HEK293T (cell line): ENCODE results near the gene CYB5A.
"Not testable (repeated sequence)": the region's sequence is repeated elsewhere in the genome, so short reads cannot be mapped to it uniquely, and the experiment has no call there.

ENCODE experiments used
- ARNT ChIP-seq: fragments of 450-650 bp; IDR thresholded peaks from 2 replicates; pipeline ENCODE4 v1.6.1; 2017; ENCODE audit warnings: mild to moderate bottlenecking
- CTBP1 ChIP-seq: fragments of 450-650 bp; IDR thresholded peaks from 2 replicates; pipeline ENCODE4 v1.6.1; 2016; ENCODE audit warnings: borderline replicate concordance
- FOXM1 ChIP-seq: fragments of 450-650 bp; IDR thresholded peaks from 2 replicates; pipeline ENCODE4 v1.6.1; 2017; ENCODE audit warnings: mild to moderate bottlenecking, borderline replicate concordance
- L3MBTL2 ChIP-seq: fragments of 450-650 bp; conservative IDR thresholded peaks from 2 replicates; pipeline ENCODE4 v1.6.1; 2016; ENCODE audit warnings: mild to moderate bottlenecking
- NFRKB ChIP-seq: fragments of 450-650 bp; IDR thresholded peaks from 2 replicates; pipeline ENCODE4 v1.6.1; 2016; ENCODE audit warnings: mild to moderate bottlenecking, moderate library complexity
- TF ChIP-seq, protein P1 (sequence below): fragments of 450-650 bp; IDR thresholded peaks from 2 replicates; pipeline ENCODE4 v1.6.1; 2016

DNA sequence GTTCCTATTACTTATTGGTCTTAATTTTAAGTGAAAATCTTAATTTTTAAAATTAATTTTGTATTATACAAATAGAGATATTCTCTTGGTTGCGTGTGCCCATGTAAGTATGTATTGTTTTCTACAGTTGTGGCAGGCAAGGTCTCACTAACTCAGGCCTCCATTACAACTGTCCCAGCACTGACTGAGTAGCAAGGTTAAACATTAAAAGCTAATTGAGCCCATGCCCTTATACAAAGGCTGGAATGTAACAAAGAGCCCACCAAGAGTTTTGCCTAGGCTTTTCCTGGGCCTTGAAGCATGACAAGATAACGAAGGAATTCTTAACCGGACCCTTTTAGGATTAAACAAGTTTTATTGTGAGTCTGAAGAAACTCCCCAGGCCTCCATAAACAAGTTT is 35.0 kb upstream of the CYB5A start:
- TF ChIP-seq NFRKB, L3MBTL2, FOXM1, ARNT, CTBP1: not testable (repeated sequence)
- TF ChIP-seq, protein P1, sequence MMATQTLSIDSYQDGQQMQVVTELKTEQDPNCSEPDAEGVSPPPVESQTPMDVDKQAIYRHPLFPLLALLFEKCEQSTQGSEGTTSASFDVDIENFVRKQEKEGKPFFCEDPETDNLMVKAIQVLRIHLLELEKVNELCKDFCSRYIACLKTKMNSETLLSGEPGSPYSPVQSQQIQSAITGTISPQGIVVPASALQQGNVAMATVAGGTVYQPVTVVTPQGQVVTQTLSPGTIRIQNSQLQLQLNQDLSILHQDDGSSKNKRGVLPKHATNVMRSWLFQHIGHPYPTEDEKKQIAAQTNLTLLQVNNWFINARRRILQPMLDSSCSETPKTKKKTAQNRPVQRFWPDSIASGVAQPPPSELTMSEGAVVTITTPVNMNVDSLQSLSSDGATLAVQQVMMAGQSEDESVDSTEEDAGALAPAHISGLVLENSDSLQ, result not testable (repeated sequence)
